Esophagus (tissue), 2 donors: Measurements from ENCODE around the gene SOX18. TPM values are rescaled to one million over a fixed set of nuclear protein-coding genes. Genes with fewer than 3 reads are reported as not detected.
A peak's percentile ranks its signal among the peaks of the same experiment; 100 is the strongest.

Experiments used
- H3K27ac ChIP-seq, 2 donors: one replicate each; pipeline ENCODE4 v1.5.1; 2013; ENCODE audit warnings: low read depth in 2 of 2, mild to moderate bottlenecking in 2 of 2, inconsistent platforms in 1 of 2, low read length in 1 of 2, moderate library complexity in 1 of 2
- H3K27me3 ChIP-seq, 2 donors: one replicate each; pipeline ENCODE4 v1.6.1; 2013; ENCODE audit warnings: low read length in 2 of 2, control low read depth in 1 of 2, mild to moderate bottlenecking in 1 of 2; ENCODE audit not compliant: insufficient read depth in 2 of 2, control insufficient read depth in 1 of 2
- H3K36me3 ChIP-seq, 2 donors: one replicate each; pipeline ENCODE4 v1.6.1; 2013; ENCODE audit warnings: low read length in 1 of 2; ENCODE audit not compliant: control insufficient read depth in 2 of 2, insufficient read depth in 2 of 2
- H3K4me1 ChIP-seq, 2 donors: one replicate each; pipeline ENCODE4 v1.6.1; 2013; ENCODE audit warnings: low read length in 1 of 2; ENCODE audit not compliant: control insufficient read depth in 2 of 2, insufficient read depth in 2 of 2
- H3K4me3 ChIP-seq, 2 donors: one replicate each; pipeline ENCODE4 v1.5.1; 2013; ENCODE audit warnings: low read length in 2 of 2, mild to moderate bottlenecking in 2 of 2, low read depth in 1 of 2, moderate library complexity in 1 of 2
- H3K9me3 ChIP-seq, 2 donors: one replicate each; pipeline ENCODE4 v1.6.1; 2013; ENCODE audit warnings: mild to moderate bottlenecking in 2 of 2, low read depth in 1 of 2, low read length in 1 of 2, moderate library complexity in 1 of 2; ENCODE audit not compliant: control insufficient read depth in 2 of 2, insufficient read depth in 1 of 2
- WGBS, 2 donors: extraction: QIAGEN DNeasy Blood & Tissue Kit; methylation state at CpG; one replicate each; pipeline ENCODE4 v1.1.7; 2013; 5-methylcytosine and 5-hydroxymethylcytosine counted together
- polyA plus RNA-seq, 2 donors: library from polyadenylated mRNA; stranded (reverse); fragments of 200-250 nt; gene quantifications; one replicate each; pipeline ENCODE4 v1.2.3, GENCODE V29; 2013
- donor health status: healthy with polysubstance abuse.
- donor health status: Bipolar disorder and iron deficiency.

SOX18 gene
- polyA plus RNA-seq, 2 donors = 3.1 to 7.5 TPM

- H3K27ac ChIP-seq = peak overlapping the region in 1 of 2 donors; percentile 36
- 67 to 78% methylated on average over 16 to 17 of the region's 17 CpGs for WGBS, 2 donors
- peaks cover 3% of the 10 kb centered on the region in 2 donors for H3K4me1 ChIP-seq
- no peaks in the 10 kb centered on the region for H3K9me3 ChIP-seq
- no peak overlapping the region for H3K4me3 ChIP-seq
- no peaks in the 10 kb centered on the region for H3K27me3 ChIP-seq
- peaks cover under 1 to 28% of the 10 kb centered on the region in 2 donors for H3K36me3 ChIP-seq
These were observed 14.1 kb downstream of the SOX18 start for GRCh38 chr20:64035066-64035932.

GRCh38 chr20:64033981-64034493 is 15.4 kb downstream of the SOX18 start:
- no peak overlapping the region for H3K4me3 ChIP-seq
- H3K9me3 ChIP-seq = no peaks in the 10 kb centered on the region
- H3K27ac ChIP-seq = no peak overlapping the region
- H3K36me3 ChIP-seq = peaks cover 7 to 41% of the 10 kb centered on the region in 2 donors
- peaks cover 0 to 3% of the 10 kb centered on the region in 2 donors for H3K4me1 ChIP-seq
- 76 to 84% methylated on average over 11 of the region's 11 CpGs for WGBS, 2 donors
- H3K27me3 ChIP-seq = no peaks in the 10 kb centered on the region

GRCh38 chr20:64032706-64033624 is 16.5 kb downstream of the SOX18 start:
- H3K36me3 ChIP-seq = peaks cover 7 to 49% of the 10 kb centered on the region in 2 donors
- H3K27me3 ChIP-seq = no peaks in the 10 kb centered on the region
- no peaks in the 10 kb centered on the region for H3K9me3 ChIP-seq
- 82 to 88% methylated on average over 31 of the region's 31 CpGs for WGBS, 2 donors
- peak overlapping the region in 1 of 2 donors; percentile 1 for H3K4me3 ChIP-seq
- peaks cover 0 to under 1% of the 10 kb centered on the region in 2 donors for H3K4me1 ChIP-seq
- no peak overlapping the region for H3K27ac ChIP-seq

- WGBS, 2 donors = 92% methylated on average over 19 of the region's 19 CpGs
- Histone ChIP-seq H3K36me3 (peaks cover 14 to 60% of the 10 kb centered on the region in 2 donors), H3K27ac (no peak overlapping the region), H3K4me3 (no peak overlapping the region), H3K4me1 (no peaks in the 10 kb centered on the region), H3K27me3 (no peaks in the 10 kb centered on the region), H3K9me3 (no peaks in the 10 kb centered on the region)
These were observed 17.6 kb downstream of the SOX18 start for GRCh38 chr20:64031822-64032314.

GRCh38 chr20:64030371-64031134 is 18.9 kb downstream of the SOX18 start:
- H3K9me3 ChIP-seq = no peaks in the 10 kb centered on the region
- 72 to 82% methylated on average over 20 of the region's 20 CpGs for WGBS, 2 donors
- no peak overlapping the region for H3K4me3 ChIP-seq
- H3K36me3 ChIP-seq = peaks cover 16 to 67% of the 10 kb centered on the region in 2 donors
- no peaks in the 10 kb centered on the region for H3K27me3 ChIP-seq
- H3K4me1 ChIP-seq = no peaks in the 10 kb centered on the region
- no peak overlapping the region for H3K27ac ChIP-seq

- H3K27ac ChIP-seq = no peak overlapping the region
- no peak overlapping the region for H3K4me3 ChIP-seq
- H3K27me3 ChIP-seq = no peaks in the 10 kb centered on the region
- peaks cover 19 to 71% of the 10 kb centered on the region in 2 donors for H3K36me3 ChIP-seq
- H3K4me1 ChIP-seq = no peaks in the 10 kb centered on the region
- WGBS, 2 donors = 95% methylated on average over 37 to 38 of the region's 38 CpGs
- H3K9me3 ChIP-seq = no peaks in the 10 kb centered on the region
These were observed 19.9 kb downstream of the SOX18 start for GRCh38 chr20:64029293-64030117.

- Histone ChIP-seq H3K9me3 (no peaks in the 10 kb centered on the region), H3K4me3 (no peak overlapping the region), H3K36me3 (peaks cover 22 to 74% of the 10 kb centered on the region in 2 donors), H3K27ac (no peak overlapping the region), H3K4me1 (no peaks in the 10 kb centered on the region), H3K27me3 (no peaks in the 10 kb centered on the region)
- WGBS, 2 donors = 92 to 93% methylated on average over 24 of the region's 24 CpGs
These were observed 21.3 kb downstream of the SOX18 start for GRCh38 chr20:64027981-64028685.

- H3K27ac ChIP-seq = no peak overlapping the region
- WGBS, 2 donors = 95% methylated on average over 29 of the region's 29 CpGs
- peaks cover 22 to 77% of the 10 kb centered on the region in 2 donors for H3K36me3 ChIP-seq
These were observed 23.5 kb downstream of the SOX18 start for GRCh38 chr20:64025826-64026412.

More at GRCh38 chr20:64025826-64026412, 23.5 kb downstream of the SOX18 start:
- H3K4me1 ChIP-seq = no peaks in the 10 kb centered on the region
- H3K4me3 ChIP-seq = no peak overlapping the region
- no peaks in the 10 kb centered on the region for H3K9me3 ChIP-seq
- no peaks in the 10 kb centered on the region for H3K27me3 ChIP-seq
